ENCODE results near the gene SYCP2. TPM values are rescaled to one million over a fixed set of nuclear protein-coding genes. Genes with fewer than 3 reads are reported as not detected.

SYCP2 gene
- total and polyA plus RNA-seq, 9 donors, result 0.48 to 1.9 (median 0.72) TPM

- H3K9me3 ChIP-seq, result no peaks in the 10 kb centered on the region
- no peaks in the 10 kb centered on the region for H3K27me3 ChIP-seq
- TF ChIP-seq CTCF (IDR thresholded peaks at IDR 0.05) (no peak), EP300 (IDR thresholded peaks at IDR 0.05) (no peak), POLR2A (IDR thresholded peaks at IDR 0.05) (no peak)
- H3K36me3 ChIP-seq, result no peaks in the 10 kb centered on the region
- intact Hi-C loops (cut with DNase I), result no loop called here
- DNase-seq, result no peak
- H3K4me3 ChIP-seq, result no peak overlapping the region
- no peaks in the 10 kb centered on the region for H3K4me1 ChIP-seq (ENCODE audit: insufficient read depth)
- H3K27ac ChIP-seq, result no peak overlapping the region
- whole genome bisulfite sequencing, 3 donors, result 94 to 100% (median 94%) methylated on average over 1 of the region's 1 CpG
Observed at GRCh38 chr20:59888050-59888449, 45.4 kb downstream of the SYCP2 start.

GRCh38 chr20:59884494-59884893 is 48.9 kb downstream of the SYCP2 start:
- no peak overlapping the region for H3K27ac ChIP-seq
- no peak overlapping the region for H3K4me3 ChIP-seq
- no peaks in the 10 kb centered on the region for H3K9me3 ChIP-seq
- whole genome bisulfite sequencing, 3 donors, result 90 to 94% (median 93%) methylated on average over 3 of the region's 3 CpGs
- H3K36me3 ChIP-seq, result no peaks in the 10 kb centered on the region
- TF ChIP-seq EP300 (IDR thresholded peaks at IDR 0.05) (no peak), CTCF (IDR thresholded peaks at IDR 0.05) (no peak), POLR2A (IDR thresholded peaks at IDR 0.05) (no peak)
- H3K27me3 ChIP-seq, result no peaks in the 10 kb centered on the region
- DNase-seq, result no peak
- intact Hi-C loops (cut with DNase I), result no loop called here
- H3K4me1 ChIP-seq (ENCODE audit: insufficient read depth), result no peaks in the 10 kb centered on the region

GRCh38 chr20:59880198-59880597 is 53.2 kb downstream of the SYCP2 start:
- intact Hi-C loops (cut with DNase I), result no loop called here
- WGBS, 3 donors, result 94 to 97% (median 95%) methylated on average over 1 of the region's 1 CpG
- Histone ChIP-seq H3K27me3 (no peaks in the 10 kb centered on the region), H3K4me1 (ENCODE audit: insufficient read depth) (no peaks in the 10 kb centered on the region), H3K36me3 (no peaks in the 10 kb centered on the region), H3K9me3 (no peaks in the 10 kb centered on the region), H3K27ac (no peak overlapping the region), H3K4me3 (no peak overlapping the region)
- TF ChIP-seq POLR2A (IDR thresholded peaks at IDR 0.05) (no peak), EP300 (IDR thresholded peaks at IDR 0.05) (no peak), CTCF (IDR thresholded peaks at IDR 0.05) (no peak)
- no peak for DNase-seq

- Histone ChIP-seq H3K4me1 (ENCODE audit: insufficient read depth) (no peaks in the 10 kb centered on the region), H3K27ac (no peak overlapping the region), H3K27me3 (no peaks in the 10 kb centered on the region), H3K36me3 (no peaks in the 10 kb centered on the region), H3K4me3 (no peak overlapping the region), H3K9me3 (no peaks in the 10 kb centered on the region)
- WGBS, 3 donors, result 93 to 100% (median 98%) methylated on average over 1 of the region's 1 CpG
- intact Hi-C loops (cut with DNase I), result no loop called here
- no peak for TF ChIP-seq POLR2A (IDR thresholded peaks at IDR 0.05)
- no peak for TF ChIP-seq CTCF (IDR thresholded peaks at IDR 0.05)
- no peak for TF ChIP-seq EP300 (IDR thresholded peaks at IDR 0.05)
- DNase-seq, result no peak
Observed at GRCh38 chr20:59873409-59873808, 60.0 kb downstream of the SYCP2 start.

GRCh38 chr20:59871096-59871495 is 62.3 kb downstream of the SYCP2 start:
- intact Hi-C loops (cut with DNase I), result no loop called here
- H3K4me1 ChIP-seq (ENCODE audit: insufficient read depth), result no peaks in the 10 kb centered on the region
- 88 to 93% (median 92%) methylated on average over 1 of the region's 1 CpG for WGBS, 3 donors
- H3K27me3 ChIP-seq, result no peaks in the 10 kb centered on the region
- H3K36me3 ChIP-seq, result no peaks in the 10 kb centered on the region
- TF ChIP-seq CTCF (IDR thresholded peaks at IDR 0.05) (no peak), POLR2A (IDR thresholded peaks at IDR 0.05) (no peak), EP300 (IDR thresholded peaks at IDR 0.05) (no peak)
- no peak for DNase-seq
- no peak overlapping the region for H3K27ac ChIP-seq
- H3K4me3 ChIP-seq, result no peak overlapping the region
- no peaks in the 10 kb centered on the region for H3K9me3 ChIP-seq

Data from ovary (tissue), 9 donors.